IMR-90 (cell line): Measurements from ENCODE around the gene CYP2E1. TPM values are rescaled to one million over a fixed set of nuclear protein-coding genes. Genes with fewer than 3 reads are reported as not detected.

ENCODE experiments used
- ATAC-seq: fragments of 200-7000 bp; cut with Tn5 transposase; 2 replicates; pipeline ENCODE4 v1.9.1; 2020; ENCODE audit warnings: low read depth, mild to moderate bottlenecking, moderate library complexity
- BruUV-seq: library from RNA; stranded (reverse); fragments of 400-500 nt; replicated peaks from 2 replicates; lab custom pipeline; 2021; lab: Mats Ljungman, UMichigan
- CTCF ChIA-PET: fragments of 300-600 bp; formaldehyde crosslinking; extraction: SDS; loops from one replicate; lab custom pipeline; 2021; ENCODE audit warnings: antibody characterized with exemption; lab: Yijun Ruan, JAX
- POLR2A ChIA-PET: fragments of 300-600 bp; sonication (Branson Sonifier 250); formaldehyde crosslinking; loops from one replicate; lab custom pipeline; 2022; ENCODE audit warnings: antibody characterized with exemption; ENCODE audit not compliant: unreplicated experiment; lab: Charles Lee
- DNase-seq: peaks from one replicate; pipeline ENCODE4 v3.0.0; 2013
- H2AFZ ChIP-seq: replicated peaks from 2 replicates; pipeline ENCODE3; 2013; ENCODE audit warnings: low read length, mild to moderate bottlenecking; ENCODE audit not compliant: poor library complexity
- H2AK5ac ChIP-seq: 2 replicates; pipeline ENCODE4 v1.6.1; 2013; ENCODE audit warnings: low read depth, low read length, inconsistent platforms
- H2AK9ac ChIP-seq: replicated peaks from 2 replicates; pipeline ENCODE3; 2013; ENCODE audit warnings: mild to moderate bottlenecking, low read depth, low read length, moderate library complexity; ENCODE audit not compliant: poor library complexity
- H2BK120ac ChIP-seq: 2 replicates; pipeline ENCODE4 v1.6.1; 2013; ENCODE audit warnings: low read depth, low read length, inconsistent platforms
- H2BK15ac ChIP-seq: 3 replicates; pipeline ENCODE4 v1.6.1; 2013; ENCODE audit warnings: low read depth, low read length, inconsistent platforms
- H2BK20ac ChIP-seq: 2 replicates; pipeline ENCODE4 v1.6.1; 2013; ENCODE audit warnings: low read depth, mild to moderate bottlenecking, inconsistent platforms, low read length, moderate library complexity
- H2BK5ac ChIP-seq: 2 replicates; pipeline ENCODE4 v1.6.1; 2013; ENCODE audit warnings: mild to moderate bottlenecking, low read depth, low read length, inconsistent platforms; ENCODE audit not compliant: poor library complexity, severe bottlenecking
- H3K14ac ChIP-seq: replicated peaks from 2 replicates; pipeline ENCODE4 v1.6.1; 2013; ENCODE audit warnings: low read depth, low read length, inconsistent platforms
- H3K18ac ChIP-seq: 2 replicates; pipeline ENCODE4 v1.6.1; 2013; ENCODE audit warnings: low read depth, low read length, control low read depth
- H3K23ac ChIP-seq: 2 replicates; pipeline ENCODE4 v1.6.1; 2013; ENCODE audit warnings: low read depth, low read length, inconsistent platforms
- H3K27ac ChIP-seq: 2 replicates; pipeline ENCODE4 v1.5.1; 2013; ENCODE audit warnings: mild to moderate bottlenecking, control low read depth, low read length; ENCODE audit not compliant: insufficient read depth
- H3K27me3 ChIP-seq: 2 replicates; pipeline ENCODE4 v1.6.1; 2013; ENCODE audit warnings: low read length; ENCODE audit not compliant: control insufficient read depth, insufficient read depth
- H3K36me3 ChIP-seq: 2 replicates; pipeline ENCODE4 v1.6.1; 2013; ENCODE audit warnings: low read length, mixed read lengths; ENCODE audit not compliant: control insufficient read depth, insufficient read depth
- H3K4ac ChIP-seq: 2 replicates; pipeline ENCODE4 v1.6.1; 2013; ENCODE audit warnings: low read depth, low read length, inconsistent platforms
- H3K4me1 ChIP-seq: 2 replicates; pipeline ENCODE4 v1.6.1; 2013; ENCODE audit warnings: low read length, mixed read lengths; ENCODE audit not compliant: control insufficient read depth, insufficient read depth
- H3K4me2 ChIP-seq: 2 replicates; pipeline ENCODE4 v1.6.1; 2013; ENCODE audit warnings: low read depth, mild to moderate bottlenecking, control low read depth, low read length, moderate library complexity
- H3K4me3 ChIP-seq: 2 replicates; pipeline ENCODE4 v1.5.1; 2013; ENCODE audit warnings: low read depth, mild to moderate bottlenecking, control low read depth, low read length, moderate library complexity; ENCODE audit not compliant: insufficient read depth
- H3K56ac ChIP-seq: 2 replicates; pipeline ENCODE4 v1.6.1; 2013; ENCODE audit warnings: low read length, inconsistent platforms; ENCODE audit not compliant: insufficient read depth; ENCODE audit errors: extremely low read depth
- H3K79me1 ChIP-seq, 2 experiments: 2 replicates each; pipeline ENCODE4 v1.6.1; 2013; ENCODE audit warnings: low read length in 2 of 2, inconsistent platforms in 1 of 2, low read depth in 1 of 2
- H3K9ac ChIP-seq: 2 replicates; pipeline ENCODE4 v1.6.1; 2013; ENCODE audit warnings: low read depth, low read length, control low read depth
- H3K9me1 ChIP-seq: 2 replicates; pipeline ENCODE4 v1.6.1; 2013; ENCODE audit warnings: low read length, inconsistent platforms; ENCODE audit not compliant: insufficient read depth
- H3K9me3 ChIP-seq: 2 replicates; pipeline ENCODE4 v1.6.1; 2013; ENCODE audit warnings: low read length; ENCODE audit not compliant: control insufficient read depth, insufficient read depth
- H4K20me1 ChIP-seq: 2 replicates; pipeline ENCODE4 v1.6.1; 2013; ENCODE audit warnings: low read length, inconsistent platforms; ENCODE audit not compliant: insufficient read depth
- H4K5ac ChIP-seq: 2 replicates; pipeline ENCODE4 v1.6.1; 2013; ENCODE audit warnings: mild to moderate bottlenecking, low read depth, low read length, control low read depth
- H4K8ac ChIP-seq, 2 experiments: 2 replicates each; pipeline ENCODE4 v1.6.1; 2013; ENCODE audit warnings: low read depth in 2 of 2, low read length in 2 of 2, control low read depth in 1 of 2, inconsistent platforms in 1 of 2
- H4K91ac ChIP-seq: 2 replicates; pipeline ENCODE4 v1.6.1; 2013; ENCODE audit warnings: low read depth, low read length, inconsistent platforms; ENCODE audit not compliant: insufficient read depth
- CEBPB ChIP-seq: IDR thresholded peaks from 2 replicates; pipeline ENCODE4 v1.6.1; 2012; ENCODE audit warnings: low read depth, low read length, improper control_type of control experiment
- MAZ ChIP-seq: IDR thresholded peaks from 2 replicates; pipeline ENCODE4 v1.6.1; 2012; ENCODE audit warnings: low read depth, mild to moderate bottlenecking, low read length, improper control_type of control experiment, moderate library complexity, borderline replicate concordance
- WGBS, 2 experiments: methylation state at CpG; one replicate each; pipeline versions ENCODE4 v1.1.5 to v1.1.7; 2013; ENCODE audit warnings: missing lambda C conversion rate in 2 of 2; ENCODE audit not compliant: insufficient read length in 1 of 2; ENCODE audit errors: extremely low coverage in 2 of 2; 5-methylcytosine and 5-hydroxymethylcytosine counted together
- dilution Hi-C: fragments of 300-500 bp; cut with HindIII; formaldehyde crosslinking; loops from one replicate; pipeline ENCODE4 v1.14.3; 2018; ENCODE audit warnings: low sequenced_read_pairs; ENCODE audit not compliant: unreplicated experiment
- in situ Hi-C: fragments of 300-500 bp; cut with MboI; formaldehyde crosslinking; loops from 3 replicates; pipeline ENCODE4 v1.14.3; 2019; ENCODE audit warnings: low sequenced_read_pairs, inconsistent platforms, mixed read lengths
- intact Hi-C: fragments of 100-400 bp; cut with micrococcal nuclease; formaldehyde crosslinking; loops from 2 replicates; pipeline ENCODE4 v1.10.0; 2022
- polyA plus RNA-seq, 3 experiments: library from polyadenylated mRNA; depleted of rRNA; stranded (reverse); fragments of >200 nt; gene quantifications; 2 replicates each; pipeline ENCODE4 v1.2.3, GENCODE V29; 2012; ENCODE audit warnings: low replicate concordance in 1 of 3
- total RNA-seq: library from RNA; depleted of rRNA; stranded (reverse); fragments of >200 nt; gene quantifications from 2 replicates; pipeline ENCODE4 v1.2.3, GENCODE V29; 2012

The CYP2E1 gene
- total and polyA plus RNA-seq, 2 of the 4 experiments (the other 2 are of a cell fraction) = 0.36 to 1.7 TPM

- WGBS, 2 experiments = 80 to 100% methylated on average over 1 to 3 of the region's 5 CpGs
- Histone ChIP-seq H3K27ac (no peak overlapping the region), H3K14ac (no peak overlapping the region), H4K8ac (no peak overlapping the region), H3K27me3 (no peaks in the 10 kb centered on the region), H2BK15ac (no peak overlapping the region), H2BK20ac (no peak overlapping the region), H3K79me1 (no peaks in the 10 kb centered on the region), H3K4ac (no peak overlapping the region), H3K9me3 (peaks cover 21% of the 10 kb centered on the region; the same call in 1 of the 2 replicates), H3K36me3 (no peaks in the 10 kb centered on the region), H3K4me1 (no peaks in the 10 kb centered on the region), H4K91ac (no peak overlapping the region), H3K9me1 (no peaks in the 10 kb centered on the region), H3K23ac (no peak overlapping the region), H2BK5ac (no peak overlapping the region), H3K4me3 (no peak overlapping the region), H2AK9ac (no peak overlapping the region), H3K56ac (no peak overlapping the region), H3K9ac (no peak overlapping the region), H2BK120ac (no peak overlapping the region), H3K18ac (no peak overlapping the region), H2AFZ (no peak overlapping the region), H4K5ac (no peak overlapping the region), H2AK5ac (no peak overlapping the region), H3K4me2 (no peak overlapping the region), H4K20me1 (no peaks in the 10 kb centered on the region)
- ChIA-PET CTCF (no interaction called here), POLR2A (no interaction called here)
- TF ChIP-seq CEBPB (no peak), MAZ (no peak)
- DNase-seq (no peak), ATAC-seq (no peak)
- dilution Hi-C loops = no loop called here
- in situ Hi-C loops = no loop called here
- intact Hi-C loops = no loop called here
- BruUV-seq = no TSS peak
These were observed 40.0 kb downstream of the CYP2E1 start for GRCh38 chr10:133567119-133567518.
